GM21825 (cell line): ENCODE results near the gene SLC34A1.
A peak's percentile ranks its signal among the peaks of the same experiment; 100 is the strongest.
"Not testable (repeated sequence)": the region's sequence is repeated elsewhere in the genome, so short reads cannot be mapped to it uniquely, and the experiment has no call there.

Experiments used
- ATAC-seq: cut with Tn5 transposase; IDR thresholded peaks from one replicate; pipeline ENCODE4 v1.9.1; 2021; ENCODE audit warnings: mild to moderate bottlenecking, moderate library complexity; ENCODE audit not compliant: unreplicated experiment

SLC34A1 gene

DNA sequence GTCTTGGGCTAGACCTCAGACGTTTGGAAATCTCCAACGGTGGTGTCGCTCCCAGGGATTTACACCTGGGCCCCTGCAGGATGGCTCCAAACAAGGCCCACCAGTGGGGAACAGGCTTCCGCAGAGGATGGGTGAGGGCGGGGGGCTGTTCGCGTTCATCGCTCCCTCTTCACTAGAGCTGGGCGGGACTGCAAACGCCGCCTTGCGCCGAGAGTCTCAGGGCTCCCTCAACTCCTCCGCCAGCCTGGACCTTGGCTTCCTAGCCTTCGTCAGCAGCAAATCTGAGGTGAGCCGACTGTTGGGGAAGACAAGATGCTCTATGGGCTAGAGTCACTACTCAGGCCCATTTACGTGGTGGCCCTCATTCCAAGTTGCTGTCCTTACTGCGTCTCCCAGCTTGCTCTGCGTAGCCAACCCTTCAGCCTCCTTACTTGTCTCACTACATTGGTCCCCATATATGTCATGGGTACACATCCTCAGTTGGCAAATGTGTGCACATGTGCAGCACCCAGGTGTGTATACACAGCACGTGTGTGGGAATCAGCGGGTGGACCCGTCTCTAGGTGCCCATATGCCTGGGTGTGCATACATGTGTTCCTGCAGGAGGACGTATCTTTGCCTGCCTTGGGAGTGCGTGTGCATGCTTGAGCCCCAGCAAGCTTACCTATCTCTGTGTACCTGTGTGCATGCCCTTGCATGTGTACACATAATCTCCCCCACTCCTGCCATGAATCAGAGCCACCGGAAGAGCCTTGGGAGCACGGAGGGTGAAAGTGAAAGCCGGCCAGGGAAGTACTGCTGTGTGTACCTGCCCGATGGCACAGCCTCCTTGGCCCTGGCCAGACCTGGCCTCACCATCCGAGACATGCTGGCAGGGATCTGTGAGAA, 16.0 kb upstream of the SLC34A1 start:
- ATAC-seq, result no peak

DNA sequence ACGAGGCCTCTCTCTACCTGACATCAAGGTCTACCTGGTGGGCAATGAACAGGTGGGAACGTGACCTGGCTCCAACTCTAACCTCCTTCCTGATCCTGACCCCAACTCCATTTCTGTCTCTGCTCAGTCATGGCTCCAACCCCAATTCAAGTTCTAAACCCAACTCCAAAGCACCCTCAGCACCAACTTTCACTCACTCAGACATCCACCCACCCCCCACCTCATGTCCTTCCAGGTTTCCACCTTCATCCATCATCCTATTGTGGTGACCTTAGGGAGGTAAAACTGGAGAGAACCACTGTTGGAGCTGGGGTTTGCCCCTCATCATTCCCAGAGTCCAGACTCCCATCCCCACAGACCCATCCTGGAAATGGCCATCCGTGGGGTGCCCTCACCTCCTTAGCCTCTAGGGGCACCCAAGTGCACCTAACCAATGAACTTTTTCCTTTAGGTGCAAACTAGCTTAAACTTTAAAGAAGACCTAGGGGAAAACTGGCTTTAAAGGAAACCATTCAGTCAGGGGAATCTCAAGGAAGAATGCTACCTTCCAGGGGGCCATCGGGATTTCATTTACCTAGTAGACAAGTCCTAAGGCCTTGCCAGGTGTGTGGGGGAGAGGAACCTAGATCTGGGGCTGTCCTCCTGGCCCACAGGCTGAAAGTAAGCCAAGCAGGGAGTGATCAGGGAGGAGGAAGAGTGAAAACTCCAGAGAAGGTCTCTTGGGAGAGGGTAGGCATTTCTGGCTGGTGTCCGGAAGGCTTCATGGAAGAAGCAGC, 15.2 kb upstream of the SLC34A1 start:
- ATAC-seq, result no peak

DNA sequence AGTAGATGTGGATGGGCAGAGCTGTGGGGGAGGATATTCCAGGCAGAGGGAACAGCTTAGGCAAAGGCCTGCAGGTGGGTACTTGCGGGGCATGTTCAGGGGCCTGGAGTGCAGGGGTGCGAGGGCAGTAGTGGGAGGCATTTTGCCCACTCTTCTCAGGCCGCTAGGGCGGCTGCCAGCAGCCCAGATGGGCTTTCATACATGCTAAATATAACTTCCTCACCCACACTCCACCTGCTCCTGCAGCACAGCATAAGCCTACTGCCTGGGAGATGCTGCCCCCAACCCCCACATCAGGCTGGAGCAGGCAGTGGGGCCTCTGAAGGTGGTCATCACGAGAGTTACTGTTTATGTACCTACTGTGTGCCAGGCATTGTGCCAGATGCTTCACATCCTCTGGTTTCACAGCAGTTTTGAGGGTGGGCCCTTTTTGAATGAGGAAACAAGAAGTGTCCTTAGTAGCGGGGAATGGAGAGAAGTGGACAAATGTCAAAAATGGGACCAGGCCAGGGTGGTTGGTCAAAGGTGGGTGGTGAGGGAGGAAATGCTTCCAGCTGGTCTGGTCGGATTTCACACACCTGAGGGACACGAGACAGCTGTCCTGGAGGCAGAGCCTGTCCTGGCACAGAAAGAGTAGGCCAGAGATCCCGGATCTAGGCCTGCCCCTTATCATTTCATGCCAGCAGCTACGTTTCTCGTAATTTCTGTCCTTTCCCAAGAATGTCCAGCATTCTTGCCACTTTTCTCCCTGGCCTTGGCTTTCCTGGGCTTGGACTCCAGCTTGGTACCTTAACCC, 14.4 kb upstream of the SLC34A1 start:
- no peak for ATAC-seq

DNA sequence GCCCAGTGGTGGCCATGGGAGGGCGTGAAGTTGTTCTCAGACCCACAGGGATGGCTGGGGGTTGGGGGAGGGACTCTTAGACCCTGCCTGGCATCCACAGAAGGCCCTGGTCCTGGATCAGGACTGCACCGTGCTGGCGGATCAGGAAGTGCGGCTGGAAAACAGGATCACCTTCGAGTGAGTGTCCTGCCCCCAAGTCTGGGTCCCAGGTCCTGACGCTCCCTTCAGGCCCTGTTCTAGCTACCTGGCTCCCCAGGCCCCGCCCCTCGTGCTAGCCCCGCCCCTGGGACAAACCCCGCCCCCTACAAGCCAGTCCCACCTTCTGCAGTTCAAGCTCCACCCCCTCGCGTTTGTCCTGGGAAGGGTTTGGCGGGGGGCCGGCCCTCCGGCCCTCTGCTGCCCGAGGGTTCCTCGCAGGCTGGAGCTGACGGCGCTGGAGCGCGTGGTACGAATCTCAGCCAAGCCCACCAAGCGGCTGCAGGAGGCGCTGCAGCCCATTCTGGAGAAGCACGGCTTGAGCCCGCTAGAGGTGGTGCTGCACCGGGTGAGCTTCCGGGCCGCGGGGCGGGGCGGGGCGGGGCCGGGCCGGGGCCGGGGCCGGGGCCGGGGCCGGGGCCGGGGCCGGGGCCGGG, 13.6 kb upstream of the SLC34A1 start:
- ATAC-seq, result peak; percentile 46

DNA sequence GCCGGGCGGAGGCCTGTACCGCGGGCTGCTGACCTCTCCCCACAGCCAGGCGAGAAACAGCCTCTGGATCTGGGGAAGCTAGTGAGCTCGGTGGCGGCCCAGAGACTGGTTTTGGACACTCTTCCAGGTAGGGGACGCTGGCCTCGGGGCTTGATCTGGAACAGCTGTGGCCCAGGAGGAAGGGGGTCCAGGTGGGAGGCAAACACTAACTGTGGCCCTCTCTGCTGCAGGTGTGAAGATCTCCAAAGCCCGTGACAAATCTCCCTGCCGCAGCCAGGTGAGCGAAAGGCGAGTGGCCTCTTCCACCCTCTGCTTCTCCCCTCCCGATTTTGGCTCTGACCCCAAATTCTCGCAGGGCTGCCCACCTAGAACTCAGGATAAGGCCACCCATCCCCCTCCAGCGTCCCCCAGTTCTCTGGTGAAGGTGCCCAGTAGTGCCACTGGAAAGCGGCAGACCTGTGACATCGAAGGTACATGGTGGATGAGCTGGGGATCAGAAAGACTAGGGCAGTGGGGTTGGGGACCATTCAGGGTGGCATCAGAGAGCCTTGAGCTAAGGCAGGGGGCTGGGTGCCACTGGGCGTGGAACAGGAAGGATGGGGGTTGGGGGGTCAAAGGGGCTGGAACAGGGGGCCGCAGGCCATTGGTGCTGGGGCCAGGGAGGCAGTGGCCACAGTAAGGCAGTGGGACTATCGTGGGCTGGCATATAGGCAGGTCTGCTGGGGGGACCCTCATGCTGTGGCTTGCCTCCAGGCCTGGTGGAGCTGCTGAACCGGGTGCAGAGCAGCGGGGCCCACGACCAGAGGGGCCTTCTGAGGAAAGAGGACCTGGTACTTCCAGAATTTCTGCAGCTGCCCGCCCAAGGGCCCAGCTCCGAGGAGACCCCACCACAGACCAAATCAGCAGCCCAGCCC, 12.9 kb upstream of the SLC34A1 start:
- no peak for ATAC-seq

DNA sequence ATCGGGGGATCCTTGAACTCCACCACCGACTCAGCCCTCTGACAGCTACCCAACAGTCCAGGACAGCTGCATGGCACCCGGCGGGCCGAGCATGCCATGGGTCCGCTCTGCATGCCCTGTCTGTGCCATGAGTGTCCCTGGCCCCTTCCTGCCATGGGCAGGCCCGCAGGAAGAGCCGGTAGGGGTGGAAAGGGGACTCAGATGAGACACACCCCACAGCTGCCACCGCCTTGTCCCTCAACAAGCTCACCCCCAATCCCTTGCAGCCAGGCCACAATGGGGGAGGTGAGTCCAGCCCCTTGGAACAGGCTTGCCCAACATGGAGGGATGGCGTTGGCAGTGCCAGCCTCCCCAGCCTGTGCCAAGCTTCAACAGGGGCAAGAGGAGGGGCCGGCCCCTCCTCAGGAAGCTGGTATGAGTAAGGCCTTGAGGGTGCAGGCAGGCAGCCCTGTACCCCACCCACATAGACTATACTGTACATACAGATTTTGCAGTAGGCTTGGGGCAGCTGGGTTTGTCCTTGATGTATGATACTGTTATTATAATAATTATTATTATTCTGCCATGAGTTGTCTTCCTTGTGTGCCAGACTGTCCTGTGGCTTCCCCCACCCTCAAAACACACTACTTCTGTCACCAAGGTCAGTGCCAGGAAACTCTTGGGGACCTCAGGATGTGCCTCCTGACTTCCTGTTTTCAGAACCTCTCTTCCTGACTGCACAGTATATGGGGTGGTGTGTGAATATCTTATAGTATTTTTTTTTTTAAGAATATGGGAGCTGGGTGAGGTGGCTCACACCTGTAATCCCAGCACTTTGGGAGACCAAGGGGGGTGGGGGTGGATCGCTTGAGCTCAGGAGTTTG, 12.0 kb upstream of the SLC34A1 start:
- ATAC-seq, result no peak

DNA sequence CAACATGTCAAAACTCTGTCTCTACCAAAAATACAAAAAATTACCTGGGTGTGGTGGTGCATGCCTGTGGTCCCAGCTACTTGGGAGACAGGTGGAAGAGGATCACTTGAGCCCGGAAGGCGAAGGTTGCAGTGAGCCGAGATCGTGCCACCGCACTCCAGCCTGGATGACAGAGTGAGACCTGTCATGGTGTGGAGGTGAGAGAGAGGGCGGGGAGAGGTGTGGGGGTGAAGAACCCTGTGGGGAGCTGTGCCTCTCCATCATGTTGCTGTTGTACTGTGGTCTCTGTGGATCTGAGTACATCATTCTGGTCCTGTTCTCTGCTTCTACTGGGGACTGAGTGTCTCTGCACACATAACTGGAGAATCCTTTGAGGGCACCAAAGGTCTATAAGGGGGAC, 11.3 kb upstream of the SLC34A1 start:
- ATAC-seq, result no peak

DNA sequence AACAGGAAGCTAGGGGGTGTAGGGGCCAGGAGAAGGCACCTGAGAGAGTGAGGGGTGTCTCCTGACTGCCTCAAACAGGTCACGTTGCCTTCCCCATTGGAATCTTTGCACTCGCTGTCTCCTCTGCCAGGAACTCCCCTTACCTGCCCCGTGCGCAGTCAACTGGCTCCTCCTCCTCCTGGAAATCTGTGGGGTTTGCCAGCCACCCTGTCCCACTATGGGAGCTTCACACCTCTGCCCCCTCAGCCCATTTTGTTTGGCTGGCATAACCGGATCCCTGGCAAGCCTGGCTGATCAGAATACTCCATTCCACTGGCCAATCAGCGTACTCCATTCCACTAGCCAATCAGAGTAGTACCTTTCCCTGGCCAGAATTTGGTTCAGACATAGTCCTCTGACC, 10.4 kb upstream of the SLC34A1 start:
- no peak for ATAC-seq

DNA sequence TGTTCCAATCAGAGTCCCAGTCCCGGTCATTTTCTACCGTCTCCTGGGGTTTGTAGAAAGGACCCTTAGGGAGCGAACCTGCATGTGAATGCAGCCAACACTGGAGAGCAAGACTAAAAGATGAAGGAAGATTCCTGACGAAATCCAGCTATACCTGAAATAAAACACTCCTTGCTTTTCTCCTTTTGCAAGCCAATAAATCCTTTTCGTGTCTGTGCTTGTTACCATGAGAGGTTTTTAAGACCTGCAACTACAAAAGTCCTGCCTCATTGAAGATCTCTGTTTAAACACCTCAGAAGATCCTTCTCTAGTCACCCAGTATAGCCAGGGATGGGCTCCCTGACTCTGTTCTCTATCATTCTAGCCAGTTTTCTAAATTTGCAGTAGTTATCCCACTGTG, 10.0 kb upstream of the SLC34A1 start:
- no peak for ATAC-seq

DNA sequence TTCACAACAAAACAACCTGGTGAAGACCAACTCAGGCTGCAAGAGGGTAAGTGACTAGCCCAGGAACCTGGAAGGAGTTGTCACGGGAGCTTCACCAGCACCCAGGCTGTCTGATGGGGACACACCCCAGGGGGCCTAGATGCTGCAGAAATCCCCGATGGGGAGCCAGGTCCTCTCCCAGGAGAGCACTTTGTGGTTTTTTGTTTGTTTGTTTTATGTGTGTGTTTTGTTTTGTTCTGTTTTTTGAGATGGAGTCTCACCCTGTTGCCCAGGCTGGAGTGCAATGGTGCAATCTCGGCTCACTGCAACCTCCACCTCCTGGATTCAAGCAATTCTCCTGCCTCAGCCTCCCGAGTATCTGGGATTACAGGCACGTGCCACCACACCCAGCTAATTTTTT, 8.7 kb upstream of the SLC34A1 start:
- ATAC-seq, result not testable (repeated sequence)

DNA sequence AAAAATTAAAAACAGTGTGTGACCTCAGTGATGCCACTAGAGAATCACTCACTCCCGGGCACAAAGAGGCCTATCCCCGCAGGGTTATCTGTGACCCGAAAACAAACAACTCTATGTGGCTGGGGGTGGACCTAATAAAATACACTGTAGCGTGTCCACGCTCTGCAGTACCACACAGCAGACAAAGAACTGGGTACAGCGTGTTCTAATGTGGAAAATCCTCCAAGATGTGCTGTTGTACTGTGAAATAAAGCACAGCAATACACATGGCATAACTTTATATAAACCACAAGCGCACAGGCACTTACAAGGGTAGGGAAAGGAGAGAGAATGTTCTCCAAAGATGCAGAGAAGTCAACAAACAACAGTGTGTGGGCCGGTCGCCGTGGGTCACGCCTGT, 8.1 kb upstream of the SLC34A1 start:
- no peak for ATAC-seq

DNA sequence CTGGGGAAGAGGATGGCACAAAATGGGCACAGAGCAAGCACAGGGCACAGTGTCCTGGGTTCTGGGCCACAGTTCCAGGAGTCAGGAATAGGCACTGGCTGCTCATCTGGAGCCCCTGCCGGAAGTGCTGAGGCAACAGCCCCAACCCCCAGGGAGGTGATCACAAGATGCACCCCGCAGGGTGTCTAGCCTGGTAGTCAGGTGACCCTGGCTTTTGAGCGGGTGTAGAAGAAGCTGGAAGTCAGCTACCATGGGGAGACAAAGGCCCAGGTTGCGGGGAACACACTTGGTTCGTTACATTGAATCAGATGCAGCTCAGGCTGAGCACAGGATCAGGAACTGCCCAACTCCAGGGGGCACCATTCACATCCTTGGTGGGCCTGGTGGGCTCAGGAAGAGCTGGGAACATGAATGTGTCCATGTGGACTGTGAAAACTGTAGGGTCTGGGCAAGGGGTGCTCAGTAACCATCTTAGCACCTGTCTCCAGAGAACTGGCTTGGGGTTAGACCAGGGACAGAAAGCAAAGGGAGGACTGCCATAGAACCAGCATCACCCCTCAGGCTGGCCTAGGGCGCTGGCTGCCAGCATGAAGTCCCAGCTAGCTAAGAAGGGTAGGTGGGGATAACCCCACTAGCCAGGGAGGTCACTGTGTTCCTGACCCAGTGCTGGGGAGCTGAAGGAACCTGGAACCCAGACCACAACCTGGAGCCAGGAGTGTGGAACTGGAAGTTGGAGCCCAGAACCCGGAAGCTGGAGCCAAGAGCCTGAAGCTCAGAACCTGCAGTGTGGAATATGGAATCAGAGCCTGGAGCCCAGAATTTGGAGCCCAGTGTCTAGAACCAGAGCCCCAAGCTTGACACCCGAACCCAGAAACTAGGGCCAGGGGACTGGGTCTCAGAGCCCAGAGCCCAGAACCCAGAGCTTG, 6.1 kb upstream of the SLC34A1 start:
- ATAC-seq, result no peak

DNA sequence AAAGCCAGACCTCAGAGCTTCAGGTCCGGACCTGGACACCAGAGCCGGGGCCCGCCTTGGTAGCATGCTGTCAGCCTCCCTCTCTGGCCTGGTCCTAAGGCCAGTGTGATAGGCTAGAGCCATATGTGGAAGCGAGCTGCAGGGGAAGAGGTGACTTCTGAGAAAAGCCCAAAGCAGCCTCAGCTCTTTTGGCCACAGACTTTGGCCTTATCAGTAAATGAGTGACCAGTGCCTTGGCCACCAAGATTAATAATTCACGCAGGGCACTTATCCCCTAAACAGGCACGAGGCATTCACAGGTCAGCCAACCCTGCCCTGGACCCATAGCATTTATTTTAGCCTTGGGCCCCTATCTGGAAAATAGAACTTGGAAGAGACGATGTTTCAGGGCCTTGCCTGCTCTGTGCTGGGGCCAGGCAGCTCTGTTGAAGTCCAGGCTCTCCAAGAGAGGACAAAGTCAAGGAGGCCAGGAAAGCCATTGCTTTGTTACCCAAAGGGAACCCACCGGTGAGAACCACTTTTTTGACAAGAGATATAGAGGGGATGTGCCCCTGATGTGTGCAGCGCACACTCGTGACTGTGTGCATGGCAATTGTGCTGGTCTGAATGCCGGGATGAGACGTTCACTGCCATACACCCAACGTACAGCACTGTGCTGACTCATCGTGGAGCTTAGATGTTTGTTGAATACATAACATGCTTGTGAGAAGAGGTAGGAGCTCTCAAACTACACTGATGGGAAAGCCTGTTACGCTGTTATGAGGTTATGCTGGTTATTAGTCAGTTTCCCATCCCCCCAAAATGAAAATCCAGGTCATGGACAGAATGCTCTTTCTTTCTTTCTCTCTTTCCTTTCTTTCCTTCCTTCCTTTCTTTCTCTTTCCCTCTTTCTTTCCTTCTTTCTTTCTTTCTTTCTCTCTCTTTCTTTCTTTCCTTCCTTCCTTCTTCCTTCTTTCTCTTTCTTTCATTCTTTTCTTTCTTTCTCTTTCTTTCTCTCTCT, 5.0 kb upstream of the SLC34A1 start:
- ATAC-seq, result peak; percentile 48

DNA sequence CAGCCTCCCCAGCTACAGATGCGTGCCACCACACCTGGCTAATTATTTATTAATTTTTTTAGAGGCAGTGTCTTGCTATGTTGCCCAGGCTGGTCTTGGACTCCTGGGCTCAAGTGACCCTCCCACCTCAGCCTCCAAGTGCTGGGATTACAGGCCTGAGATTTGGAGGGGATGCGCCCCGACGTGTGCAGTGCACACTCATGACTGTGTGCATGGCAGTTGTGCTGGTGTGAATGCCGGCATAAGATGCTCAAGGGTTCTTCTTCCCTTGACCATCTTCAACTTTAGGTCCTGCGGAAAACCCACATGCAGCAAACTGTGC, 3.5 kb upstream of the SLC34A1 start:
- no peak for ATAC-seq

DNA sequence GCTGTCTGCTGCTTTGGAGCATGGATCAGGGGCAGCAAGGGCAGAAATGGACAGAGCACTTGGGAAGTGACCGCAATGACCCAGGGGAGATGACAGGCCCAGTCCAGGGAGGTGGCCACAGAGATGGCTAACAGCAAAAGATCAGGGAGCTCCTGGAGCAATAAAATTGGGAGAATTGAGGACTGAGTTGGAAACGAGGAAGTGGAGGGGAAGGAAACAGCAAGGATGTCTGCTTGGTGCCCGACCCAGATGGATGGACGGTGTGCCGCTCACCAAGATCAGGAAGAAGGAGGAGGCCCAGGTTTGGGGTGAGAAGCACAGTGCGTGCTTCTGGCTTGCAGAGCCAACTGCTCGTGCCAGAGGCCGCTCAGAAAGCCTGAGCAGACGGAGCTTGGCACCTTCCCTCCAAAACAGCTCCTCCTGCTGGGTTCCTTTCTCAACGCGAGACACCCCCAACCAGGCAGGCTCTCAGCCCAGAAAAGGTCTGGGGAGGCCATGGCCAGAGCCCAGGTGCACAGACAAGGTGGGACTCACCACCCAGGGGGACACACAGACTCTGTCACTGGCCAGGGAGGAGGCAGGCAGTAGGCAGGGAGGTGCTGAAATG, 1.7 kb upstream of the SLC34A1 start:
- no peak for ATAC-seq

DNA sequence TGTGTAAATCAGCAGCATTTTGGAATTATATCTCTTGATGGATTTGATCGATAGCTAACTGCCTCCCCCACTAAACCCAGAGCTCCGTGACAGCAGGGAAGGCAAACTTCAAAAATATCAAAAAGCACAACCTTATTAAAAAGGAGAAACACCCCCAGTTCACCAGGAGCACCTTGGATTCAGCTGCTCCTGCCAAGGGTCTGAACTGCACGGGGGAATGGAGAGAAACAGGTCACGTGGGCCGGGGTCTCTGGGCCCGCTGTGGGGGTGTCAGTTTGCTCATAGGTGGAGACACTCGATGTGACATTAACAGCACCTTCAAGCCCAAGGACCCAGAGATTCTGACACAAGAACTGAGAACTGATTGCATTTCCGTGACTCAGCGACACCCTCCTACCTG, 1.1 kb upstream of the SLC34A1 start:
- no peak for ATAC-seq
